ENCODE measurements around the gene HIVEP3.
A peak's percentile ranks its signal among the peaks of the same experiment; 100 is the strongest.

The HIVEP3 gene

GRCh38 chr1:41598325-41598724 is 320.4 kb downstream of the HIVEP3 start:
- no peak for DNase-seq

GRCh38 chr1:41592451-41593125 is 326.1 kb downstream of the HIVEP3 start:
- DNase-seq = no peak

GRCh38 chr1:41591891-41592290 is 326.8 kb downstream of the HIVEP3 start:
- DNase-seq = no peak

- DNase-seq = no peak
Measured at GRCh38 chr1:41590331-41590730, 328.4 kb downstream of the HIVEP3 start.

GRCh38 chr1:41589395-41589794 is 329.3 kb downstream of the HIVEP3 start:
- no peak for DNase-seq

GRCh38 chr1:41588334-41588875 is 330.3 kb downstream of the HIVEP3 start:
- no peak for DNase-seq

- DNase-seq = no peak
Measured at GRCh38 chr1:41587791-41588190, 330.9 kb downstream of the HIVEP3 start.

- no peak for DNase-seq
Measured at GRCh38 chr1:41586230-41586629, 332.5 kb downstream of the HIVEP3 start.

GRCh38 chr1:41583658-41584547 is 334.8 kb downstream of the HIVEP3 start:
- DNase-seq = no peak

- DNase-seq = no peak
Measured at GRCh38 chr1:41582851-41583657, 335.7 kb downstream of the HIVEP3 start.

- DNase-seq = no peak
Measured at GRCh38 chr1:41582351-41582750, 336.4 kb downstream of the HIVEP3 start.

- DNase-seq = no peak
Measured at GRCh38 chr1:41582004-41582325, 336.8 kb downstream of the HIVEP3 start.

GRCh38 chr1:41581216-41582003 is 337.3 kb downstream of the HIVEP3 start:
- no peak for DNase-seq

- DNase-seq = no peak
Measured at GRCh38 chr1:41580520-41581172, 338.1 kb downstream of the HIVEP3 start.

- DNase-seq = no peak
Measured at GRCh38 chr1:41580021-41580420, 338.7 kb downstream of the HIVEP3 start.

- no peak for DNase-seq
Measured at GRCh38 chr1:41578712-41579335, 339.9 kb downstream of the HIVEP3 start.

GRCh38 chr1:41576620-41577019 is 342.1 kb downstream of the HIVEP3 start:
- no peak for DNase-seq

GRCh38 chr1:41576206-41576605 is 342.5 kb downstream of the HIVEP3 start:
- no peak for DNase-seq

GRCh38 chr1:41574842-41575241 is 343.9 kb downstream of the HIVEP3 start:
- DNase-seq = no peak

GRCh38 chr1:41573785-41574713 is 344.7 kb downstream of the HIVEP3 start:
- peak; percentile 85 for DNase-seq
